HEK293 (cell line): ENCODE data around the gene TMC4.

Experiments used
- HOXC10 ChIP-seq: sonication (generic); formaldehyde crosslinking; IDR thresholded peaks from 2 replicates; pipeline ENCODE4 v1.8.1; 2023; ENCODE audit warnings: mild to moderate bottlenecking, missing genetic modification reagents
- MEIS1 ChIP-seq: sonication (generic); formaldehyde crosslinking; IDR thresholded peaks from 2 replicates; pipeline ENCODE4 v1.8.1; 2022; ENCODE audit warnings: missing genetic modification reagents, mild to moderate bottlenecking, borderline replicate concordance
- PATZ1 ChIP-seq: fragments of 450-650 bp; formaldehyde crosslinking; IDR thresholded peaks from 2 replicates; pipeline ENCODE4 v1.5.1; 2016; ENCODE audit warnings: missing biosample characterization, missing genetic modification characterization
- SP7 ChIP-seq: fragments of 450-650 bp; formaldehyde crosslinking; IDR thresholded peaks from 2 replicates; pipeline ENCODE4 v1.5.1; 2016; ENCODE audit warnings: missing biosample characterization, missing genetic modification characterization
- YY2 ChIP-seq: fragments of 450-650 bp; formaldehyde crosslinking; IDR thresholded peaks from 2 replicates; pipeline ENCODE4 v1.5.1; 2016; ENCODE audit warnings: missing biosample characterization, missing genetic modification characterization
- ZBTB1 ChIP-seq: fragments of 450-650 bp; formaldehyde crosslinking; IDR thresholded peaks from 2 replicates; pipeline ENCODE4 v1.5.1; 2016; ENCODE audit warnings: missing biosample characterization, missing genetic modification characterization
- ZBTB26 ChIP-seq: fragments of 450-650 bp; formaldehyde crosslinking; optimal IDR thresholded peaks from 2 replicates; pipeline ENCODE3; 2016; ENCODE audit warnings: missing biosample characterization, mild to moderate bottlenecking, missing genetic modification characterization
- ZBTB7A ChIP-seq: fragments of 450-650 bp; formaldehyde crosslinking; IDR thresholded peaks from 2 replicates; pipeline ENCODE4 v1.5.1; 2016; ENCODE audit warnings: low read depth, missing biosample characterization, missing genetic modification characterization
- ZEB2 ChIP-seq: fragments of 450-650 bp; formaldehyde crosslinking; IDR thresholded peaks from 2 replicates; pipeline ENCODE4 v1.5.1; 2016; ENCODE audit warnings: missing biosample characterization, missing genetic modification characterization
- ZFP37 ChIP-seq: fragments of 450-650 bp; formaldehyde crosslinking; IDR thresholded peaks from 2 replicates; pipeline ENCODE4 v1.5.1; 2016; ENCODE audit warnings: missing biosample characterization, missing genetic modification characterization
- ZNF114 ChIP-seq: fragments of 450-650 bp; formaldehyde crosslinking; IDR thresholded peaks from 2 replicates; pipeline ENCODE4 v1.5.0; 2017; ENCODE audit warnings: missing biosample characterization, missing genetic modification characterization
- ZNF132 ChIP-seq: fragments of 450-650 bp; formaldehyde crosslinking; IDR thresholded peaks from 2 replicates; pipeline ENCODE4 v1.5.1; 2017; ENCODE audit warnings: missing biosample characterization, missing genetic modification characterization, borderline replicate concordance
- ZNF146 ChIP-seq: fragments of 450-650 bp; formaldehyde crosslinking; IDR thresholded peaks from 2 replicates; pipeline ENCODE4 v1.5.1; 2016; ENCODE audit warnings: missing biosample characterization, missing genetic modification characterization
- ZNF169 ChIP-seq: fragments of 450-650 bp; formaldehyde crosslinking; IDR thresholded peaks from 2 replicates; pipeline ENCODE4 v1.5.1; 2016; ENCODE audit warnings: missing biosample characterization, missing genetic modification characterization
- ZNF175 ChIP-seq: fragments of 450-650 bp; formaldehyde crosslinking; IDR thresholded peaks from 2 replicates; pipeline ENCODE4 v1.5.1; 2016; ENCODE audit warnings: missing biosample characterization, missing genetic modification characterization
- ZNF302 ChIP-seq: fragments of 450-650 bp; formaldehyde crosslinking; IDR thresholded peaks from 2 replicates; pipeline ENCODE4 v1.5.1; 2016; ENCODE audit warnings: missing biosample characterization, missing genetic modification characterization, low read depth
- ZNF391 ChIP-seq: fragments of 450-650 bp; formaldehyde crosslinking; IDR thresholded peaks from 2 replicates; pipeline ENCODE4 v1.5.1; 2016; ENCODE audit warnings: low read depth, missing biosample characterization, missing genetic modification characterization, borderline replicate concordance
- ZNF404 ChIP-seq: fragments of 450-650 bp; formaldehyde crosslinking; IDR thresholded peaks from 2 replicates; pipeline ENCODE4 v1.5.1; 2017; ENCODE audit warnings: missing biosample characterization, missing genetic modification characterization
- ZNF548 ChIP-seq: fragments of 450-650 bp; formaldehyde crosslinking; IDR thresholded peaks from 2 replicates; pipeline ENCODE4 v1.5.1; 2016; ENCODE audit warnings: missing biosample characterization, missing genetic modification characterization
- ZNF654 ChIP-seq: fragments of 450-650 bp; formaldehyde crosslinking; IDR thresholded peaks from 2 replicates; pipeline ENCODE4 v1.5.1; 2016; ENCODE audit warnings: low read depth, missing biosample characterization, missing genetic modification characterization
- ZNF677 ChIP-seq: fragments of 450-650 bp; IDR thresholded peaks from 2 replicates; pipeline ENCODE4 v1.5.0; 2018; ENCODE audit warnings: missing biosample characterization, mild to moderate bottlenecking, missing genetic modification characterization, moderate library complexity
- ZNF776 ChIP-seq: fragments of 450-650 bp; formaldehyde crosslinking; IDR thresholded peaks from 2 replicates; pipeline ENCODE4 v1.5.0; 2017; ENCODE audit warnings: missing biosample characterization, missing genetic modification characterization, borderline replicate concordance
- ZNF777 ChIP-seq: fragments of 450-650 bp; formaldehyde crosslinking; IDR thresholded peaks from 2 replicates; pipeline ENCODE4 v1.5.1; 2017; ENCODE audit warnings: missing biosample characterization, missing genetic modification characterization, borderline replicate concordance
- ZNF843 ChIP-seq: fragments of 450-650 bp; formaldehyde crosslinking; IDR thresholded peaks from 2 replicates; pipeline ENCODE4 v1.5.1; 2016; ENCODE audit warnings: missing biosample characterization, missing genetic modification characterization
- TF ChIP-seq, protein P1 (sequence below): fragments of 450-650 bp; formaldehyde crosslinking; IDR thresholded peaks from 2 replicates; pipeline ENCODE4 v1.5.1; 2016; ENCODE audit warnings: missing biosample characterization, missing genetic modification characterization, low read depth
- TF ChIP-seq, protein P2 (sequence below): fragments of 450-650 bp; formaldehyde crosslinking; conservative IDR thresholded peaks from 2 replicates; pipeline ENCODE4 v1.5.1; 2016; ENCODE audit warnings: low read depth, missing biosample characterization, missing genetic modification characterization
- TF ChIP-seq, protein P3 (sequence below): fragments of 450-650 bp; formaldehyde crosslinking; IDR thresholded peaks from 2 replicates; pipeline ENCODE4 v1.5.1; 2017; ENCODE audit warnings: missing biosample characterization, missing genetic modification characterization
- TF ChIP-seq, protein P4 (sequence below): fragments of 450-650 bp; formaldehyde crosslinking; IDR thresholded peaks from 2 replicates; pipeline ENCODE4 v1.5.1; 2016; ENCODE audit warnings: missing biosample characterization, missing genetic modification characterization

Gene TMC4

DNA sequence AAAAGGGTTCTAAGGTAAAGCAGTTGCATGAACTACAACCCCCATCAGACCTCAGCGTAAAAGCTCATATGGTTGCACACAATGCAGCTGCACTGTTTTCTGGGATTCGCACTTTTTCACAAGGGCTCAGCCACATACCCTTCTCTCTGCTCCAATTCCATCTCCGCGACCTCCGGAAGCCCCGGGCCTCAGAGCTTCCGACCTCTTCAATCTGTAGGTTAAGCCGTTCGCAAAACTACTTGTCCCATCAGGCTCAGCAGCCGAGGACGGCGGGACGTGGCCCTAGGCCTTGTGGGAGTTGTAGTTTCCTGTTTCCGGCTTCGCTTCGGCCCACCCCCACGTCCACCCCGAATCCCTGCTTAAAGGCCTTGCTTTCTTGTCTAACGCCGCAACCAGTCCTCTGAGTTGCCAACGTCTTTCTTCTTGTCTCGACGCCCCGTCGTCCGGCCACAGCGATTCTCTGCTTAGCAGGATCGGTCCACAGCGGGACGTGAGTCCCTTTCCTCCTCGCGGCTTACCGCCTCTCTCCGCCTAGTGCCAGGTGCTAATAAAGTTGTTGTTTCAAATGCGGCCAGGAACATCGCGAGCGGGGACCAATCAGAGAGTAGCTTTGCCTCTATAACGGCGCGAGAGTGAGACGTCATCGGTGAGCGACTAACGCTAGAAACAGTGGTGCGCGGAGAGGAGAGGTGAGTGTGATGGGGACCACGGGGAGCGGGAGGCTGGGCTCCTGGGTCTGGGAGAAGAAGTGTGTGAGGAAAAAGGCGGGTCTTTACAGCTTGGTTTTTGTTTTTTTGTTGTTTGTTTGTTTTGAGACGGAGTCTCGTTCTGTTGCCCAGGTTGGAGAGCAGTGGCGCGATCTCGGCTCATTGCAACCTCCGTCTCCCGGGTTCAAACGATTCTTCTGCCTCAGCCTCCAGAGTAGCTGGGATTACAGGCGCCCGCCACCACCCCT is 57.6 kb downstream of the TMC4 start, which contains the start of the genes PRPF31 and TFPT (continued):
- peak; percentile 95 for TF ChIP-seq ZFP37
- no peak for TF ChIP-seq ZNF654 (tag by site-specific recombination)
- TF ChIP-seq HOXC10 (CRISPR knock-in tag): peak; percentile 97; the same call in 1 of the 2 replicates
- TF ChIP-seq, protein P1, sequence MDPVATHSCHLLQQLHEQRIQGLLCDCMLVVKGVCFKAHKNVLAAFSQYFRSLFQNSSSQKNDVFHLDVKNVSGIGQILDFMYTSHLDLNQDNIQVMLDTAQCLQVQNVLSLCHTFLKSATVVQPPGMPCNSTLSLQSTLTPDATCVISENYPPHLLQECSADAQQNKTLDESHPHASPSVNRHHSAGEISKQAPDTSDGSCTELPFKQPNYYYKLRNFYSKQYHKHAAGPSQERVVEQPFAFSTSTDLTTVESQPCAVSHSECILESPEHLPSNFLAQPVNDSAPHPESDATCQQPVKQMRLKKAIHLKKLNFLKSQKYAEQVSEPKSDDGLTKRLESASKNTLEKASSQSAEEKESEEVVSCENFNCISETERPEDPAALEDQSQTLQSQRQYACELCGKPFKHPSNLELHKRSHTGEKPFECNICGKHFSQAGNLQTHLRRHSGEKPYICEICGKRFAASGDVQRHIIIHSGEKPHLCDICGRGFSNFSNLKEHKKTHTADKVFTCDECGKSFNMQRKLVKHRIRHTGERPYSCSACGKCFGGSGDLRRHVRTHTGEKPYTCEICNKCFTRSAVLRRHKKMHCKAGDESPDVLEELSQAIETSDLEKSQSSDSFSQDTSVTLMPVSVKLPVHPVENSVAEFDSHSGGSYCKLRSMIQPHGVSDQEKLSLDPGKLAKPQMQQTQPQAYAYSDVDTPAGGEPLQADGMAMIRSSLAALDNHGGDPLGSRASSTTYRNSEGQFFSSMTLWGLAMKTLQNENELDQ (tag by site-specific recombination): no peak
- TF ChIP-seq ZNF132: no peak
- no peak for TF ChIP-seq ZBTB1 (tag by site-specific recombination)
- no peak for TF ChIP-seq ZNF777 (tag by site-specific recombination)
- no peak for TF ChIP-seq ZNF302 (tag by site-specific recombination)
- peak; percentile 92 for TF ChIP-seq PATZ1 (tag by site-specific recombination)
- no peak for TF ChIP-seq ZNF404 (tag by site-specific recombination)
- peak; percentile 57 for TF ChIP-seq ZBTB26 (tag by site-specific recombination)
- no peak for TF ChIP-seq ZBTB7A (tag by site-specific recombination)
- TF ChIP-seq SP7 (tag by site-specific recombination): peak; percentile 95
- TF ChIP-seq ZNF548 (tag by site-specific recombination): no peak
- TF ChIP-seq, protein P2, sequence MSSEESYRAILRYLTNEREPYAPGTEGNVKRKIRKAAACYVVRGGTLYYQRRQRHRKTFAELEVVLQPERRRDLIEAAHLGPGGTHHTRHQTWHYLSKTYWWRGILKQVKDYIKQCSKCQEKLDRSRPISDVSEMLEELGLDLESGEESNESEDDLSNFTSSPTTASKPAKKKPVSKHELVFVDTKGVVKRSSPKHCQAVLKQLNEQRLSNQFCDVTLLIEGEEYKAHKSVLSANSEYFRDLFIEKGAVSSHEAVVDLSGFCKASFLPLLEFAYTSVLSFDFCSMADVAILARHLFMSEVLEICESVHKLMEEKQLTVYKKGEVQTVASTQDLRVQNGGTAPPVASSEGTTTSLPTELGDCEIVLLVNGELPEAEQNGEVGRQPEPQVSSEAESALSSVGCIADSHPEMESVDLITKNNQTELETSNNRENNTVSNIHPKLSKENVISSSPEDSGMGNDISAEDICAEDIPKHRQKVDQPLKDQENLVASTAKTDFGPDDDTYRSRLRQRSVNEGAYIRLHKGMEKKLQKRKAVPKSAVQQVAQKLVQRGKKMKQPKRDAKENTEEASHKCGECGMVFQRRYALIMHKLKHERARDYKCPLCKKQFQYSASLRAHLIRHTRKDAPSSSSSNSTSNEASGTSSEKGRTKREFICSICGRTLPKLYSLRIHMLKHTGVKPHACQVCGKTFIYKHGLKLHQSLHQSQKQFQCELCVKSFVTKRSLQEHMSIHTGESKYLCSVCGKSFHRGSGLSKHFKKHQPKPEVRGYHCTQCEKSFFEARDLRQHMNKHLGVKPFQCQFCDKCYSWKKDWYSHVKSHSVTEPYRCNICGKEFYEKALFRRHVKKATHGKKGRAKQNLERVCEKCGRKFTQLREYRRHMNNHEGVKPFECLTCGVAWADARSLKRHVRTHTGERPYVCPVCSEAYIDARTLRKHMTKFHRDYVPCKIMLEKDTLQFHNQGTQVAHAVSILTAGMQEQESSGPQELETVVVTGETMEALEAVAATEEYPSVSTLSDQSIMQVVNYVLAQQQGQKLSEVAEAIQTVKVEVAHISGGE (tag by site-specific recombination): peak; percentile 74
- TF ChIP-seq YY2 (tag by site-specific recombination): peak; percentile 88
- TF ChIP-seq ZNF146: 0 out of 2 replicates have a peak, but pooled peaks have one; percentile 49
- TF ChIP-seq ZNF114 (tag by site-specific recombination): no peak
- no peak for TF ChIP-seq ZNF776 (tag by site-specific recombination)
- TF ChIP-seq ZNF175 (tag by site-specific recombination): no peak
- TF ChIP-seq, protein P3, sequence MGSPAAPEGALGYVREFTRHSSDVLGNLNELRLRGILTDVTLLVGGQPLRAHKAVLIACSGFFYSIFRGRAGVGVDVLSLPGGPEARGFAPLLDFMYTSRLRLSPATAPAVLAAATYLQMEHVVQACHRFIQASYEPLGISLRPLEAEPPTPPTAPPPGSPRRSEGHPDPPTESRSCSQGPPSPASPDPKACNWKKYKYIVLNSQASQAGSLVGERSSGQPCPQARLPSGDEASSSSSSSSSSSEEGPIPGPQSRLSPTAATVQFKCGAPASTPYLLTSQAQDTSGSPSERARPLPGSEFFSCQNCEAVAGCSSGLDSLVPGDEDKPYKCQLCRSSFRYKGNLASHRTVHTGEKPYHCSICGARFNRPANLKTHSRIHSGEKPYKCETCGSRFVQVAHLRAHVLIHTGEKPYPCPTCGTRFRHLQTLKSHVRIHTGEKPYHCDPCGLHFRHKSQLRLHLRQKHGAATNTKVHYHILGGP (tag by site-specific recombination): peak; percentile 33; the same call in 1 of the 2 replicates
- TF ChIP-seq, protein P4, sequence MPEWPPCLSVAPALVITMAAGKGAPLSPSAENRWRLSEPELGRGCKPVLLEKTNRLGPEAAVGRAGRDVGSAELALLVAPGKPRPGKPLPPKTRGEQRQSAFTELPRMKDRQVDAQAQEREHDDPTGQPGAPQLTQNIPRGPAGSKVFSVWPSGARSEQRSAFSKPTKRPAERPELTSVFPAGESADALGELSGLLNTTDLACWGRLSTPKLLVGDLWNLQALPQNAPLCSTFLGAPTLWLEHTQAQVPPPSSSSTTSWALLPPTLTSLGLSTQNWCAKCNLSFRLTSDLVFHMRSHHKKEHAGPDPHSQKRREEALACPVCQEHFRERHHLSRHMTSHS: no peak
- TF ChIP-seq ZNF843: peak; percentile 84; the same call in 1 of the 2 replicates
- peak; percentile 98 for TF ChIP-seq ZNF391 (tag by site-specific recombination)
- peak; percentile 80; the same call in 1 of the 2 replicates for TF ChIP-seq ZEB2 (tag by site-specific recombination)
- TF ChIP-seq MEIS1 (CRISPR knock-in tag): no peak
- TF ChIP-seq ZNF169 (tag by site-specific recombination): no peak
- TF ChIP-seq ZNF677 (tag by site-specific recombination): no peak
